GM21619 (cell line): ENCODE data around the gene ZBTB24.
"Not testable (repeated sequence)": the region's sequence is repeated elsewhere in the genome, so short reads cannot be mapped to it uniquely, and the experiment has no call there.

Source experiments
- ATAC-seq: cut with Tn5 transposase; IDR thresholded peaks from one replicate; pipeline ENCODE4 v1.9.1; 2021; ENCODE audit not compliant: unreplicated experiment

Gene ZBTB24

DNA sequence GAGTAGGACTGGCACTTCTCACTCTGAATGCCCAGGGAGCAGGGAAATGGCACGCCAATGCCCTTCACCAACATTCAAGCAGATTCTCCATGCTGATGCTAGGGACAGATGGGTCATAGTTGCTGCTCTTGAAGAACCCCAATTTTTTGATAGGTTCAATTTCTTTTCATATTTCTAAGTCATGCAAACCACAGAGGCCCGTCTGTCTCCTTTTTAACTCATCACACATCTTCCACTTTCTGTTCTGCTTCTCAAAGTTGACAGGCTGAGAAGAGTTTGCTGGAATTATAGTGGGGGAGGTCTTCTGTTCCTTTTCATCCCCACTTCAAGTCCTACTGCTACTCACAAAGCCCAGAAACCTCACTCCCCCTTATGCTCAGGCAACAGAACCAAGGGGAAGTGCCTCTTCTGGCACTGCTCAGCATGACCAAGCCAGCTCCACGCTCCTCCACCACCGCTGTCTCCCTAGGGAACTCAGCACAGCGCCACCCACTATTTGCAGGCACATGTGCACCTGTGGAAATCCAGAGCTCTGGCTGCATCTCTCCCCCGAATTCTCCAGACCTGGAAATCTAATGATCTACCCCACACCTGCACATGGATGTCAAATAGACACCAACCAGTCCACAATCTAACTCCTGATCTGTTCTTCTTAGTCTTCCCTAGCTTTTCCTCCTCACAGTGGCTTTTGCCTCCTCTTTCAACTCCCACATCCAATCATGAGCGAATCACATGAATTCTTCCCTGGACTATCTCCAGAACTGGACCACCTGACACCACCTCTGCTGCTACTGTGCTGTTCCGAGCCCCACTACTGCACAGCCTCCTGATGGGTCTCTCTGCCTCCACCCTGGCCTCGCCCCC, 10.7 kb downstream of the ZBTB24 start:
- ATAC-seq: peak; percentile 62

DNA sequence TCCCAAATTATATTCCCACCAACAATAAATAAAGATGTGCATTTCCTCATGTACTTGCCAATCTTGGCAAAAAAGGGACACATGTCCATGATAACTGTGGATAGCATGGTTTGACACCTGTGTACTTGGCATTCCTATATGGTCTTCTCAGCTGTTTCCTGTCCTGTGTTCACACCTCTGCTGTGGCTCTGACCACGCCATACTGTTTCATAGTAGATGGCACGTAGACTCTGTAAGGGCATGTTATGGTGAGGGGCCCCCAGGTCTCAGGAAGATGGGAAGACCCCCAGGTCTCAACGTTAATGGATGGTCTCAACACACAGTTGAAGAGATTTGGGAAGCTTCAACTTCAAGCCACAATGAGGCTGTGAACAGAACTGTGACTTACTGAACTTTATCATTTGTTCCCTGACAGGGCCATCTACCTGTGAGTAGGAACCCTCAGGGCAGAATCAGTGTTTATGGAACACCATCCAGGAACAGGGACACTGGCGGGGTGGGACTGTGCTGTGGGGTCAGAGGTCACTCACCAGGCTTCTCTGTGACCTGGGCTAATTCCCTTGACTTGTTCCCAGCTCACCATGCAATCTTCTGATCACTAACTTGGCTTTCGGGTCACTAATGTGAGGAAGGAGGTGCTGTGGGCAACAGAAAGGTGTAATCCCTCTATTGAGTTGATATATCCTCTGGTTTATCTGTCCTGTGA, 11.8 kb downstream of the ZBTB24 start:
- no peak for ATAC-seq

DNA sequence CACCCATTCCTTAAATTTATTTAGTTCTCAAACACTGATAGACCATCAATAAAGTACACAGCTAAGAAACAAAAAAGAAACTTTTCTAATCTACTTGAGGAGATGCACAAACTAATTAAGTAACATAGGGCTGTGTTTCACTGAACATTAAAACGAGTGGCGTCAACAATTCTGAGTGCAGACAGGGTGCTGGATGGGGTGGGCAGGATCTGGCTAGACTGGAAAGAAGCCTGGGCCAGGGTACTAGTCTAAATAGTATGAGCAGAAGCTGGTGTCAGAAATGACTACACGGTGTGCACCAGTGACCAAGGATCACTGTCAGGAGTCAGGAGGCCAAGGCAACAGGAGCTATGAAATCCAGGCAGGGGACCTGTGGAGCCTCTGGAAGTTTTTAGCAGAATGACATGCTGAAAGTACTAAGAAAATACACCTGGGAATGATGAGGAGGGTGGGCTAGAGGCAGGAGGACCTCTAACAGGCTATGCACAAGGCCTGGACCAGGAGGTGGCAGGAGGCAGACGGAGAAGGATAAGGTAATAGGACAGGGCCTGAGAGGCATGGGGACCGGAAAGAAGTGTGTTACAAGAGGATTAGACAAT, 13.3 kb downstream of the ZBTB24 start:
- ATAC-seq: no peak

DNA sequence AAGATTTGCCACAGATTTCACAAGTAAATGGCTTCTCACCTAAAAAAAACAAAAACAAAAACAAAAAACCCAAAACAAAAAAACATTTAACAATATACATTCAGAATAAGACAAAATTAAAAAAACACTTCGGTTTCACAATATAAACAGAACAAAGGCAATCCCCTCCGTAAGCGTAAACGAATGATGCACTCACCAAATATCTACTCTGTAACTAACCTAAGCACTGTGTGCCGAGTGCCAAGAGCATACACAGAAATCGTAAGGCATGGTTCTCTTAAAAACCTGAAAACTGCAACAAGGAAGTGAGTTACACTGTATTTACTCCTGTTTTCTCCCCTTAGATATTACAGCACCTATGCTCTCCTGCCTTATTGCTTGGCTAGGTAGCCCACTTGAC, 15.3 kb downstream of the ZBTB24 start:
- ATAC-seq: no peak

DNA sequence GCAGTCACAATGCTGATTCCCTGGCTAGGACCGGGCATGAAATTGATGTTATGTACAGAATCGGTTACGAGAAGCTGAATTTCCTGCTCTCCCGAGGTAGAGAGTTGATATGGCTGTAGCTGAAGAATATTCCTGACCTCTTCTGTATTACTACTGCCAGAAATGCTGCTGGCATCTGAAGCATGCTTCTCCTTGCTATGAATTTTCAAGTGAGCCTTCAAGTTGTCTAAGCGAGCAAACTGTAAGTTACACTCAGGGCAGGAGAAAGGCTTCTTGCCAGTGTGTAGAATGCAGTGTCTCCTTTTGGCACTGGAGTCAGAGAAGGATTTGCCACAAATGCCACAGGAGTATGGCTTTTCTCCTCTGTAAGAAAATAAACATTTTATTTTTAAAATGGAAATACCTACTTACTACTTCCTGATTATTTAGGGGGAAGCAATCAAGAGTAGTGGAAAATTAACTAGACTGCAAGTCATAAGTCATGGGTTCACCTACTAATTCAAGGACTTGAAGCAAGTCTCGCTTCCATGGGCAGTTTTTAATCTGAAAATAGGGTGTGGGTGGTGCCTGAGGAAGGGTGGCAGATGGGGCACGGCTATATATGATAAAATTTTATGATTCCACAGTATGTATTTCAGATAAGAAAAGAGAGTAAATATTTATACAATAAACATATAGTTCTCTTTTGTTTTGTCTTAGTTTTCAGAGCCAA, 16.7 kb downstream of the ZBTB24 start:
- no peak for ATAC-seq

DNA sequence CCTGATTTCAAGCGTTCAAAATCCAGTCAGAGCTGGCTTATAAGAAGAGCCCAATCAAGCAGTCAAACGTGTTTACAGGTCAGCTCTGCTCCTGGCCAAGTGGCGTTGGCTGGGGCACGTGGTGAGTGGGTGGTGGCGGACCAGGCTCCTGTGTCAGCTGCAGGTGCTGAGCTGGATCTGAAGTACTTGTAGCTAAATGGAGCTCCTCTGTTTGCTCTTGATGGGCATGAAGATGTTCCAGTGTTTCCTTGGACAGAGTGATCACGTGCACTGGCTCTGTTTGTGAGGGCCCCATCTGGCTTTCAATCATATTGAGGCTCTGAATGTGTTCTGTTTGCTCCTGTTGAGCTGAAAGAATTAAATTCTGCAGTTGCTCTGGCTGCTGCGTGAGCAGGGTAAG, 17.2 kb downstream of the ZBTB24 start:
- no peak for ATAC-seq

DNA sequence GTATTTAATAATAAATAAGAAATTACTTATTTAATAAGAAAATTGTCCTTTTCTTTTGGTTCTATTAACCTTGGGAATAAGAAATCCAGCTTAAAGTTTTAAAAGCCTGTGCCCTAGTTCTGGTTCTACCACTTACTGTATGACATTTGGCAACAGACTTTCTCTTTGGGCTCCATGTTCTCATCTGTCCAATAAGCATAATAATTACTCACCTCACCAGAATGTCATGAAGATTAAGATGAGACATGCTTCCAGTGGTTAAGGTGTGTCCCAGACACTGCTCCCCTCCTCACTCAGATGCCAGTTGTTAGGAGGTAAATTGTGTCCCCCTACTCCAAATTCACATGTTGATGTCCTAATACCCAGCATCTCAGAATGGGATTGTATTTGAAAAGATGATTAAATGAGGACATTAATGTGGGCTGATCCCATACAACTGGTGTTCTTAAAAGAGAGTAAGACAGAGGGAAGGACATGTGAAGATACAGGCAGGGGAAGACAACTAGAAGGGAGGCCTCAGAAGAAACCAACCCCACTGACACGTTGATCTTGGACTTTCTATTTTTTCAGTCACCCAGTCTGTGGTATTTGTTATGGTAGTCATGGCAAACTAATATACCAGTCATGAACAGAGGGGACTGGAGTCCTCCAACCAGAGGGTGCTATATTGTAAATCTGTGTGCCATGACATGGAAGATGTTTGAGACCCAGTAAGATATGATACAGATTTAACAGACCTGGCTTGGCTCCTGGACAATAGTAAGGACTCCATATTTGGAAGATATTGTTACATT, 21.1 kb downstream of the ZBTB24 start:
- no peak for ATAC-seq

DNA sequence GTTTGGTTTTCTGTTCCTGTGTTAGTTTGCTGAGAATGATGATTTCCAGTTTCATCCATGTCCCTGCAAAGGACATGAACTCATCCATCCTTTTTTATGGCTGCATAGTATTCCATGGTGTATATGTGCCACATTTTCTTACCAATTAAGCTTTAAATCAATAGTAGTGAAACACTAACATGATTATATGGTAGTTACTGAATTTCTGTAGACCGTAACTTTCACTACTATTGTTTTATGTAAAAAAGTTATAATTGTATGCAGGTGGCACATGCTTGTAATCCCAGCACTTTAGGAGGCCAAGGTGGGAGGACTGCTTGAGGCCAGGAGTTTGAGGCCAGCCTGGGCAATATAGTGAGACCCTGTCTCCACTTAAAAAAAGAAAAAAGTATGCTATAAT, 21.8 kb downstream of the ZBTB24 start:
- not testable (repeated sequence) for ATAC-seq

DNA sequence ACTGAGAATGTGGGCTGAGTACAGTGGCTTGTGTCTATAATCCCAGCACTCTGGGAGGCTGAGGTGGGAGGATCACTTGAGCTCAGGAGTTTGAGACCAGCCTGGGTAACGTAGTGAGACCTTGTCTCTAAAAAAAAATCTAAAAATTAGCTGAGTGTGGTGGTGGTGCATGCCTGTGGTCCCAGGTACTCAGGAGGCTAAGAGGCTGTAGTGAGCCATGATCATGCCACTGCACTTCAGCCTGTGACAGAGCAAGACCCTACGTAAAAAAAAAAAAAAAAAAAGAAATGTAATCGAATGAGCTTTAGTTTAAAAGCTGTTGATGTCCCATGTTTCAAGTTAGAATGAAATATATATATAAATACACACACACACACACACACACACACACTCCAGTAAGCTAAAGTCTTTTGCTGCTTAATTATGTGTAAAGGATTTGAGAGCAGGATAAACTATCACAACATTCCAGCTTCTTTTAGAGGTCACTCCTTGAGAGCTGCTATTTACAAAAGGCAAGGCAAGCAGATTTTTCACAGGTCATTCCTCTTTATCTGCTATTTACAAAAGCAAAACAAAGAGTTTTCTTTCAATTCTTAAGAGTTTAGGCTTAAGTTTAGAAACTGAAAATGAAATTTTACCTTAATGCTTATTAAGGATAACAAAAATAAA, 22.7 kb downstream of the ZBTB24 start:
- no peak for ATAC-seq

DNA sequence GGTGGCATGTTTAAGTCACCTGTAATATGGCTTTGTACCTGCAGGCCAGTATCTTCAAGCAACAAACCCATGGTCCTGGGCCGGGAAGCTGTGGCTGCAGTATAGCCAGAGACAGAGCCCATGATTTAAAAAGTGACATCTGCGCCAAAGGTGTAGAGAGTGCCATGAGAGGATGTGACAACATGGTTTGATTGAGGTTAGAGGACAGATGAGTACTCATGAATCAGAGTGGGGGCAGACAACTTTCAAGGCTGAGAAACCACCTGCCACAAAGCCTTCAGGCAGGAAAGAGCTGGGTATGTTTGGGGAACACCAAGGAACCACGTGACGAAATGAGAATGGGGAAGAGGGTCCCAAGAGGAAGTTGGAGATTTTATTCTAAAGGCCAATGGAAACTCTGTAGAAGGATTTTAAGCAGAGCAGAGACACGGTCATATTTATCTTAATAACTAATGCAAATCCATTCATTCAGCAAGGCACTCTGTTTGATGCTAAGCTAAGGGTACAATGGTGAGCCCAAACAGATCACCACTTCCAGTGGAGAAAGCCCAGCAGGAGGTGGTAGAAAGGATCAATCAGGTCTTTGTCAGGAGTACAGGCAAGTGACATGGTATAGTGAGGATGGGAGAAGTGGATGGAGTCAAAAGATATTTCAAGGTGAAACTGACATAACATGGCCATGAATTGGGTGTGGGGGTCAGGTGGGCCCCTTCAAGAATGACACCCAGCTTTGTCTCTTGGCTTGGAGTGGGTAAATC, 24.1 kb downstream of the ZBTB24 start:
- ATAC-seq: peak; percentile 26

DNA sequence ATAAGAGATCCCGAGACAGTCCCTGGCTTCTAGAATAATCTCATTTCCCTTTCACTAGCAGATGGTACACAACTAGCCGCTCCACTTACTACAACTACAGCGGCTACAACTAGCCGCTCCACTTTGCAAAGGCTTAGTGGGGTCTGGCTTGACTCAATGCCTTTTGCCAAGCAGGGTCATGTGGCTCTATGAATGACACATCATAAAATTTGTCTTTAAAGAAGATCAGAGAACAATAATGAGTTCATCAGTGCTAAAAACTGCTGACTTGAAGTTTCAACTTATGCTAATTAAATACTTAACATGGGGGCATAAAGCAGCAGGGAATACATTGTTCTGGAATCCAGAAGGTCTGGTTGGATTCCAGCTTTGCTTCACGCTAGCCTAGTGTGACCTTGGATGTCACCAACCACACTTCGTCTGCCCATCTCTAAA, 25.4 kb downstream of the ZBTB24 start:
- no peak for ATAC-seq

DNA sequence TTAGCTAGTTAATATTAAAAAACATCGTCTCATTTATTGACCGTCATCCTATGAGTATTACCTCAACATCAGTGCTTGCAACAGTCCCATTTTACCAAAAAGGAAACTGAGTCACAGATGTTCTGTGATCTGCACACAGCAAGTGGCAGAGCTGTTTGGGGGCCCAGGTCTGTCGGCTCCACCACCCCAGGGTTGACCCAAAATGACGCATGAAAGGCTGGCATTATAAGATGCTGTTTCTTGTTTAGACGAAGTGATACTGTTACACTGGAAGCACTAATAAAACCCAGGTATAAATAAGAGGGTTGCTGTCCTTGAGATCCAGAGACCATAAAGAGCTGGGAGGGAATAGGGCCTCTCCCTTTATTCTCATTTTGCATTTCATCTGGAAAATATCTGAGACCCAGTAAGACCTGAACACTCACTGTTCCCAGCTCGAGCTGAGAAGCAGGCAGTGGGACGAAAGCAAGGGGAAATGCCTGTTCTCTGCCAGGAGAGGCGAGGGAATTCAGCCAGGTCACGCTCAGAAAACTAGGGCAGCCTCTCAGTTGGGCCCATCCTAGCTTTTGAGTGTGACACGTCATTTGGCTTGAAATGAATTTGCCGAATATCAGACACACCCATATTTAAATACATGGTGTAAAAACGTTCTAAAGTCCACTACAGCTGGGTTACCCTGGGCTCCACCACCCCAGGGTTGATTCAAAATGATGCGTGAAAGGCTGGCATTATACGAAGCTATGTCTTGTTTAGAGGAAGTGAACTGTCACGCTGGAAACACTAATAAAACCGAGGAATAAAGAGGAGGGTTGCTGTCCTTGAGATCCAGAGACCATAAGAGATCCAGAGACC, 26.1 kb downstream of the ZBTB24 start:
- ATAC-seq: no peak

DNA sequence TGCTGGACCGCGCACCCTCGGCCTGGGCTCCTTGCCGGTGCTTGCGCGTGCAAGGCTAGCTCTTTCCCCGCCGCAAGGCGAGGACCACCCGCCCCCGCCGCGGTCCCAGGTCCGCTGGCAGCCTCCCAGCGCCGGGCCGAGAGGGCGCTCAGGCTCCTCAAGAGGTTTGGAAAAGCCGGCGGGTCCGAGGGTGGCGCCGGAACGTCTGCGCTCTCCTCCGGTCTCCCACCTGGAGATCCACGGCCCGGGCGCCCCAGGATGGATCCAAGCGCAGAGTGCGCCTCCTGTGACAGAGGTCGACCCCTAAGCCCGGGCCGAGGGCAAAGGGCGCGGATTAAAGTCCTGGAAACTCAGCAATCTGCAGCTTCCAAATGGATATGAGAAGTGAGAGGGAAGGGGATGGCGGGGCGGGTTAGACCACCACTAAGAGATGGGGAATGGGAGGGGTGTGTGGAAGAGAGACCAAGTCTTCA, 26.9 kb downstream of the ZBTB24 start:
- peak; percentile 2 for ATAC-seq

DNA sequence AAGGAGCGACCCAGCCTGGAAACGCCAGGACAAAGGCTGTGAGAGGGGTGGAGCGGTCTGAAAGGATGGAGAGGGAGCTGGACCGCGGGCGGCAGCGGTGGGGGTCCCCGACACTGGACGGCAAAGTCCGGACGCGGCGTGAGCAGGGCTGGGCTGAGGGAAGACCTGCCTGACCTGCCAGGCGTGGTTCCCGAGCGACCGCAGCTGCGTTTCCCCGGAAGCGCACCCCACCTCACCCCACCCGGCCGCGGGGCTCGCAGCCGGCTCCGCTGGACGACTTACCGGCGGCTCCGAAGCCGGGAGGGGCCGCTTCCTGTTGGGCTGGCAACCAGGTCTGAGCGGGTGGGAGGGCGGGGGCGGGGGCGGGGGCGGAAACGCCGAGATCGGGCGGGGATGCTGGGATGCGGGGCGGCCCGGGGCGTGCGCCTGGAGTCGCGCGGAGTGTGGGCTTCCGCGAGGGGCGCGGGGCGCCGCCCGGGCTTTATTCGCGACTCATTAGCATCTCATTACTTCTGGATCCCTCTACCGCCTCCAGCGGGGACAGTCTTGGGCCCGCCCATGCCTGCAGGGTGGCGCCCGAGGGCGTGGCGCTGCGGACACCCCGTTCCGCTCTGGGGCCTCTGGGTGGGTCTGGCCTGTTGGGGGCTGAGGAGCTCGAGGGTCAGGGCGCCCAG, 27.4 kb downstream of the ZBTB24 start, which contains the start of gene MICAL1:
Gene MICAL1 (minus strand): TSS at position 336 of the 674 bp plus-strand sequence. CDS start 1,576 bp downstream, outside the sequence.
- ATAC-seq: peak; percentile 39

DNA sequence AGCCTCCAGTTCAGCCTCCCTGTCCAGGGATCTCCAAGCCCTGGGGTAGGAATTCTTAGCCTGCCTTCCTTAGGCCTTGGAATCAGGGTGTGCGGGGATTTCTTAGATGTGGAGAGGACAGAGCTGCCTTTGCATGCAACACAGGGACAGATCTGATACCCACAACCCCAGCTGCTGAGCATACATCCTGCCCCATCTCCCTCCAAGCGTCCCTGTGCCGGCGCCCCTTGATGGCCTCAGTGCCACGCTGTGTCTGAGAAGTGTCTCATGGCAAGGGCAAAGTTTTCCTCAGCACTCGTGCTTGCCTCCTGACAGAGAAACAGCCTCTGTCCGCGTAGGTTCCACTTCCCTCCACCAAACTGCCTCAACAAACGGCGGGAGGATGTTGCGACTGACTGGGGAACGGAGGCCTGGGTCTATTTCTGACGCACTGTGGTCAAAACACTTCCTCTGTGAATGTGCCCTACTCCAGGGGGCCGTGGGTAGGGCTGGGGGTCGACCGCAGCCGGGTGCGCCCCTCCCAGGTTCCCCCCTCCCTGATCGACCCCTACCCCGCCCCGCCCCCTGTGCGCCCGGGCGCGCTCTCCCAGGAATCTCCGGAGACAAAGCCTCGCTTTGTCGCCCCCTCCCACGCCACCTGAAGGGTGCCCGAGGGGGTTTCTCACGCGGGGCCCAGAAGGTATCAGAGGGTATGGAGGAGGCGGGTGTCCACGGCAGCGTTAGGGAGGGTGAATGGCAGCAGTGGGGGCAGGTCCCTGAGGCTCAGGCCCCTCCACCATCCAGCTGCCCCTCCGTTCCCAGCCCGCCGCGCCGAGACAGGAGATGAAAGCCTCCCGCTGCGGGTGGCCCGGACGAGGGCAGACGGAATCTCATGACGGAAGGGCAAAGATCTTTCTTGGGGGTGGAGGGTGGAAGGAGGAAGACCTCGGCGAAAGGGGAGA, 28.3 kb downstream of the ZBTB24 start:
- peak; percentile 31 for ATAC-seq
